Endothelial cell of umbilical vein (primary cell): ENCODE data around the gene TUFT1. TPM values are rescaled to one million over a fixed set of nuclear protein-coding genes. Genes with fewer than 3 reads are reported as not detected.

Experiments
- BruUV-seq: library from RNA; stranded (reverse); fragments of 400-500 nt; replicated peaks from 2 replicates; lab custom pipeline; 2021; lab: Mats Ljungman, UMichigan
- CTCF ChIA-PET: fragments of 300-600, 350-600 bp; sonication (Branson Sonifier 250); formaldehyde crosslinking; loops from one replicate; lab custom pipeline; 2021; ENCODE audit warnings: antibody characterized with exemption, inconsistent platforms; lab: Charles Lee
- POLR2A ChIA-PET: fragments of 300-600, 350-600 bp; sonication (Branson Sonifier 250); formaldehyde crosslinking; loops from one replicate; lab custom pipeline; 2021; ENCODE audit warnings: antibody characterized with exemption, inconsistent platforms; lab: Charles Lee
- DNase-seq: peaks from one replicate; pipeline ENCODE4 v3.0.0-alpha.2; 2011; ENCODE audit warnings: low read depth, low spot score
- FAIRE-seq: peaks from 2 replicates; lab custom pipeline; 2011; peaks lifted over from hg19 to GRCh38; lab: Jason Lieb, UNC
- H2AFZ ChIP-seq: 2 replicates; pipeline ENCODE4 v1.6.0; 2012; ENCODE audit warnings: low read depth, low read length, control low read depth, inconsistent platforms
- H3K27ac ChIP-seq: 2 replicates; pipeline ENCODE4 v1.5.1; 2011; ENCODE audit warnings: low read depth, mild to moderate bottlenecking, control low read depth, low read length, moderate library complexity; ENCODE audit not compliant: insufficient read depth
- H3K27me3 ChIP-seq, 2 experiments: 2 replicates each; pipeline versions ENCODE4 v1.6.0 to v1.6.1; 2011; ENCODE audit warnings: low read length in 2 of 2, mixed read lengths in 1 of 2; ENCODE audit not compliant: control insufficient read depth in 2 of 2, insufficient read depth in 2 of 2
- H3K36me3 ChIP-seq, 2 experiments: 2 replicates in 1 of 2; 3 replicates in 1 of 2; pipeline ENCODE4 v1.5.1; 2011; ENCODE audit warnings: low read length in 2 of 2, mild to moderate bottlenecking in 1 of 2, moderate library complexity in 1 of 2; ENCODE audit not compliant: control insufficient read depth in 2 of 2, insufficient read depth in 2 of 2; ENCODE audit errors: extremely low read depth in 1 of 2
- H3K4me1 ChIP-seq: 3 replicates; pipeline ENCODE4 v1.5.1; 2011; ENCODE audit warnings: mild to moderate bottlenecking, low read length; ENCODE audit not compliant: control insufficient read depth, insufficient read depth; ENCODE audit errors: extremely low read depth
- H3K4me2 ChIP-seq: 2 replicates; pipeline ENCODE4 v1.6.1; 2011; ENCODE audit warnings: low read length, control low read depth, mixed read lengths; ENCODE audit not compliant: insufficient read depth
- H3K4me3 ChIP-seq, 3 experiments: fragments of 200-600 bp in 1 of 3; sonication (generic), shearing (Covaris generic) in 1 of 3; replicated peaks in 1 of 3; 2 replicates each; pipeline ENCODE4 v1.5.1; 2011 to 2016; ENCODE audit warnings: control low read depth in 3 of 3, low read length in 3 of 3, mild to moderate bottlenecking in 2 of 3, inconsistent platforms in 1 of 3, low read depth in 1 of 3, moderate library complexity in 1 of 3; ENCODE audit not compliant: insufficient read depth in 1 of 3
- H3K79me2 ChIP-seq: 2 replicates; pipeline ENCODE4 v1.6.0; 2012; ENCODE audit warnings: low read length, inconsistent platforms; ENCODE audit not compliant: control insufficient read depth, insufficient read depth
- H3K9ac ChIP-seq: replicated peaks from 2 replicates; pipeline ENCODE3; 2011; ENCODE audit warnings: low read length, control low read depth; ENCODE audit not compliant: insufficient read depth; ENCODE audit errors: extremely low read depth
- H3K9me1 ChIP-seq: replicated peaks from 3 replicates; pipeline ENCODE4 v1.6.0; 2011; ENCODE audit warnings: mild to moderate bottlenecking, low read length; ENCODE audit not compliant: control insufficient read depth, insufficient read depth; ENCODE audit errors: extremely low read depth
- H3K9me3 ChIP-seq: replicated peaks from 2 replicates; pipeline ENCODE4 v1.5.1; 2012; ENCODE audit warnings: low read length, inconsistent platforms; ENCODE audit not compliant: control insufficient read depth, insufficient read depth
- H4K20me1 ChIP-seq: replicated peaks from 2 replicates; pipeline ENCODE3; 2011; ENCODE audit warnings: mild to moderate bottlenecking, low read length; ENCODE audit not compliant: control insufficient read depth, insufficient read depth; ENCODE audit errors: extremely low read depth
- CTCF ChIP-seq, 2 donors: IDR thresholded peaks; 1 replicate in 1 of 2; 2 replicates in 1 of 2; pipeline ENCODE4 v1.5.1; 2011; ENCODE audit warnings: low read length in 2 of 2, mild to moderate bottlenecking in 2 of 2, moderate library complexity in 2 of 2, control low read depth in 1 of 2, inconsistent platforms in 1 of 2, low read depth in 1 of 2; ENCODE audit not compliant: insufficient read depth in 1 of 2; ENCODE audit errors: extremely low read depth in 1 of 2
- EZH2 ChIP-seq: IDR thresholded peaks from 2 replicates; pipeline ENCODE4 v1.6.1; 2012; ENCODE audit warnings: borderline replicate concordance, low read depth, mild to moderate bottlenecking, moderate library complexity, low read length, inconsistent platforms; ENCODE audit not compliant: severe bottlenecking
- FOS ChIP-seq: IDR thresholded peaks from 2 replicates; pipeline ENCODE4 v1.6.1; 2011; ENCODE audit warnings: mild to moderate bottlenecking, low read length, moderate library complexity, borderline replicate concordance; ENCODE audit not compliant: insufficient read depth
- GATA2 ChIP-seq: IDR thresholded peaks from 2 replicates; pipeline ENCODE4 v1.7.0; 2011; ENCODE audit warnings: low read depth, mild to moderate bottlenecking, moderate library complexity, mixed read lengths, low read length; ENCODE audit not compliant: insufficient read length, insufficient read depth
- JUN ChIP-seq: IDR thresholded peaks from 2 replicates; pipeline ENCODE4 v1.6.1; 2011; ENCODE audit warnings: borderline replicate concordance, low read depth; ENCODE audit not compliant: insufficient read length, insufficient read depth
- MYC ChIP-seq: IDR thresholded peaks from one replicate; pipeline ENCODE4 v1.6.1; 2011; ENCODE audit warnings: mild to moderate bottlenecking, low read depth, low read length
- POLR2A ChIP-seq: IDR thresholded peaks from 2 replicates; pipeline ENCODE4 v1.6.1; 2012; ENCODE audit warnings: low read depth, mild to moderate bottlenecking, control low read depth, low read length
- POLR2AphosphoS5 ChIP-seq: IDR thresholded peaks from 2 replicates; pipeline ENCODE4 v1.6.1; 2012; ENCODE audit warnings: low read depth, mild to moderate bottlenecking, control low read depth, low read length, moderate library complexity; ENCODE audit not compliant: insufficient read depth
- dilution Hi-C: fragments of 300-500 bp; cut with MboI; formaldehyde crosslinking; loops from one replicate; pipeline ENCODE4 v1.15.0; 2019; ENCODE audit warnings: low sequenced_read_pairs; ENCODE audit not compliant: extremely low pct_ligation_motif_present
- intact Hi-C: fragments of 100-400 bp; cut with micrococcal nuclease; formaldehyde crosslinking; loops from one replicate; pipeline ENCODE4 v1.10.0; 2022
- polyA plus RNA-seq, 4 experiments: library from polyadenylated mRNA; depleted of rRNA in 3 of 4; stranded (reverse) in 3 of 4; unstranded in 1 of 4; fragments of >200 nt; gene quantifications; 2 replicates each; pipeline versions ENCODE4 v1.2.1 to v1.2.3, GENCODE V29; 2011 to 2012; ENCODE audit warnings: missing spikeins in 1 of 4
- total RNA-seq: library from RNA; stranded (reverse); gene quantifications from 2 replicates; pipeline ENCODE4 v1.2.3, GENCODE V29; 2021
- TF ChIP-seq, protein P1 (sequence below): IDR thresholded peaks from 2 replicates; pipeline ENCODE4 v1.6.1; 2011; ENCODE audit not compliant: insufficient read depth, insufficient read length

Gene TUFT1
- total and polyA plus RNA-seq, 2 donors (not counting 3 experiments of a cell fraction or from before 2014, with no cell fraction given), result 4.3 to 5.1 TPM

- H3K4me3 ChIP-seq, result peak overlapping the region; percentile 76 to 81 (median 78)
- no peaks in the 10 kb centered on the region for H3K9me3 ChIP-seq
- no TSS peak for BruUV-seq
- CTCF ChIA-PET, result interaction anchor here (1.2 to 1.8 kb wide), 4 partner anchors 10 to 295 kb away, joined by 3 to 6 read pairs (median 4); no protein-coding TSS in a partner anchor
- H3K4me2 ChIP-seq, result peak overlapping the region; percentile 93
- FAIRE-seq (peak; percentile 35), DNase-seq (no peak)
- POLR2A ChIA-PET, result interaction anchor here (0.6 to 1.4 kb wide), 5 partner anchors 34 to 288 kb away, joined by 3 to 7 read pairs (median 3); partner anchors contain the start of genes PI4KB and POGZ
- dilution Hi-C loops (no loop called here), intact Hi-C loops (loop anchor here (2.0 to 5.0 kb wide), 4 partner anchors 51 to 96 kb away; partner anchors contain the start of genes POGZ and SNX27)
- H3K9ac ChIP-seq, result peak overlapping the region; percentile 66
- no peaks in the 10 kb centered on the region for H3K79me2 ChIP-seq
- no peaks in the 10 kb centered on the region for H3K27me3 ChIP-seq
- no peaks in the 10 kb centered on the region for H3K36me3 ChIP-seq
- H2AFZ ChIP-seq, result peak overlapping the region; percentile 95
- TF ChIP-seq EZH2, result no peak
- TF ChIP-seq POLR2A, result no peak
- TF ChIP-seq GATA2, result no peak
- H3K4me1 ChIP-seq, result peaks cover 11% of the 10 kb centered on the region
- no peaks in the 10 kb centered on the region for H4K20me1 ChIP-seq
- no peaks in the 10 kb centered on the region for H3K9me1 ChIP-seq
- H3K27ac ChIP-seq, result no peak overlapping the region
These were observed 871 bp downstream of the TUFT1 start for GRCh38 chr1:151540982-151541377.

GRCh38 chr1:151541752-151542151, 1.6 kb downstream of the TUFT1 start:
- H3K27me3 ChIP-seq, result no peaks in the 10 kb centered on the region
- DNase-seq (no peak), FAIRE-seq (no peak)
- no peaks in the 10 kb centered on the region for H3K79me2 ChIP-seq
- POLR2A ChIA-PET, result interaction anchor here (0.6 kb wide), 2 partner anchors 82 to 84 kb away, joined by 4 to 5 read pairs; partner anchors contain the start of gene POGZ
- no peak overlapping the region for H3K4me3 ChIP-seq
- no peak overlapping the region for H2AFZ ChIP-seq
- H3K9me1 ChIP-seq, result no peaks in the 10 kb centered on the region
- CTCF ChIA-PET, result interaction anchor here (1.2 to 1.7 kb wide), 3 partner anchors 9 to 295 kb away, joined by 3 to 5 read pairs (median 4); no protein-coding TSS in a partner anchor
- H3K4me1 ChIP-seq, result peaks cover 11% of the 10 kb centered on the region
- no peak overlapping the region for H3K4me2 ChIP-seq
- no peak overlapping the region for H3K27ac ChIP-seq
- no peaks in the 10 kb centered on the region for H3K9me3 ChIP-seq
- BruUV-seq, result no TSS peak
- no peaks in the 10 kb centered on the region for H4K20me1 ChIP-seq
- no peak for TF ChIP-seq POLR2A
- TF ChIP-seq POLR2AphosphoS5, result no peak
- TF ChIP-seq CTCF (IDR thresholded peaks at IDR 0.05; ENCODE audit: extremely low read depth in 1 of 2, insufficient read depth in 1 of 2, low read depth in 1 of 2, low read length in 2 of 2), result no peak
- no peak for TF ChIP-seq FOS
- no peak for TF ChIP-seq GATA2
- TF ChIP-seq JUN, result no peak
- TF ChIP-seq EZH2, result no peak
- TF ChIP-seq MYC, result no peak
- TF ChIP-seq, protein P1, sequence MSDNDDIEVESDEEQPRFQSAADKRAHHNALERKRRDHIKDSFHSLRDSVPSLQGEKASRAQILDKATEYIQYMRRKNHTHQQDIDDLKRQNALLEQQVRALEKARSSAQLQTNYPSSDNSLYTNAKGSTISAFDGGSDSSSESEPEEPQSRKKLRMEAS, result no peak
- H3K36me3 ChIP-seq, result no peaks in the 10 kb centered on the region
- intact Hi-C loops (loop anchor here (2.0 to 5.0 kb wide), 4 partner anchors 51 to 97 kb away; partner anchors contain the start of genes POGZ and SNX27), dilution Hi-C loops (no loop called here)
- no peak overlapping the region for H3K9ac ChIP-seq
